ENCODE data around the gene HYKK.

- TF ChIP-seq CTCF (IDR thresholded peaks at IDR 0.05) (no peak), EZH2phosphoT487 (IDR thresholded peaks at IDR 0.05) (no peak)
Observed at GRCh38 chr15:78550194-78550593, 42.8 kb downstream of the HYKK start.

Measured in neural progenitor cell (in vitro differentiated cells).